ENCODE data around the gene WWOX. TPM values are rescaled to one million over a fixed set of nuclear protein-coding genes. Genes with fewer than 3 reads are reported as not detected.

Gene WWOX
- total and polyA plus RNA-seq, 10 donors: 5.9 to 90.3 (median 26.4) TPM

DNA sequence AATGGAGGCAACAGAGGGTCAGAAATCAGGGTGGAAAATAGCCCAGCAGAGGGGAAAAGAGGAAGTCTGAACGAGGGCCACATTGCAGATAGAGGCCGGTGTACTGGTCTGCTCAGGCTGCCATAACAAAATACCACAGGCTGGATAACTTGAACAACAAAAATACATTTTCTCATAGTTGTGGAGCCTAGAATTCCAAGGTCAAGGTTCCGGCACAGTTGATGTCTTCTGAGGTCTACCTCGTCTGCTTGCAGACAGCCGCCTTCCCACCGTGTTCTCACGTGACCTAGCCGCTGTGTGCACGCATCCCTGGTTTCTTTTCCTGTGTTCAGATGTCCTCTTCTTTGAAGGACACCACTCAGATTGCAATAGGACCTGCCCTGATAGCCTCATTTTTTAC is 249.4 kb downstream of the WWOX start:
- WGBS, 5 donors: 80 to 94% (median 89%) methylated on average over 9 of the region's 9 CpGs
- H3K36me3 ChIP-seq: no peaks in the 10 kb centered on the region
- TF ChIP-seq POLR2A (IDR thresholded peaks at IDR 0.05) (no peak), POLR2AphosphoS5 (IDR thresholded peaks at IDR 0.05) (no peak)
- TF ChIP-seq, protein P1, sequence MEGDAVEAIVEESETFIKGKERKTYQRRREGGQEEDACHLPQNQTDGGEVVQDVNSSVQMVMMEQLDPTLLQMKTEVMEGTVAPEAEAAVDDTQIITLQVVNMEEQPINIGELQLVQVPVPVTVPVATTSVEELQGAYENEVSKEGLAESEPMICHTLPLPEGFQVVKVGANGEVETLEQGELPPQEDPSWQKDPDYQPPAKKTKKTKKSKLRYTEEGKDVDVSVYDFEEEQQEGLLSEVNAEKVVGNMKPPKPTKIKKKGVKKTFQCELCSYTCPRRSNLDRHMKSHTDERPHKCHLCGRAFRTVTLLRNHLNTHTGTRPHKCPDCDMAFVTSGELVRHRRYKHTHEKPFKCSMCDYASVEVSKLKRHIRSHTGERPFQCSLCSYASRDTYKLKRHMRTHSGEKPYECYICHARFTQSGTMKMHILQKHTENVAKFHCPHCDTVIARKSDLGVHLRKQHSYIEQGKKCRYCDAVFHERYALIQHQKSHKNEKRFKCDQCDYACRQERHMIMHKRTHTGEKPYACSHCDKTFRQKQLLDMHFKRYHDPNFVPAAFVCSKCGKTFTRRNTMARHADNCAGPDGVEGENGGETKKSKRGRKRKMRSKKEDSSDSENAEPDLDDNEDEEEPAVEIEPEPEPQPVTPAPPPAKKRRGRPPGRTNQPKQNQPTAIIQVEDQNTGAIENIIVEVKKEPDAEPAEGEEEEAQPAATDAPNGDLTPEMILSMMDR (IDR thresholded peaks at IDR 0.05 in 8 of 11, conservative IDR thresholded peaks at IDR 0.05 in 3 of 11): no peak
- H3K27me3 ChIP-seq (replicated peaks in 1 of 7): no peaks in the 10 kb centered on the region
- no peaks in the 10 kb centered on the region for H3K4me1 ChIP-seq
- intact Hi-C loops (cut with DNase I; ENCODE audit: low total_unique reads): no loop called here
- no peak overlapping the region for H3K27ac ChIP-seq
- no peak overlapping the region for H3K4me3 ChIP-seq
- no peaks in the 10 kb centered on the region for H3K9me3 ChIP-seq
- no peak for DNase-seq

DNA sequence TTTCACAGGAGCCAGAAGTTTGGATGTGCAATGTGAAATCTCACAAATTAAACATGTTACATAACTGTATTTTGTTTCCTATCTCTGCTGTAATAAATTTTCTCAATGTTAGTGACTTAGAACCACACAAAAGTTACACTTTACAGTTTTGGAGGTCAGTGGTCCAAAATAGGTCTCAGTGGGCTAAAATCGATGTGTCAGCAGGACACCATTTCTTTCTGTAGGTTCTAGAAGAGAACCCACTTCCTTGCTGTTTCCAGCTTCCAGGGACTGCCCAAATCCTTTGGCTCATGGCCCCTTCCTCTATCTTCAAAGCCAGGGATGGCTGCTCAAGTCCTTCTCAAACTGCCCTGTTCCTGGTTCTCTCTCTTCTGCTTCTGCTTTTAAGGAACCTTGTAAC is 252.7 kb downstream of the WWOX start:
- Histone ChIP-seq H3K27ac (no peak overlapping the region), H3K4me1 (no peaks in the 10 kb centered on the region), H3K27me3 (replicated peaks in 1 of 7) (no peaks in the 10 kb centered on the region), H3K36me3 (no peaks in the 10 kb centered on the region), H3K9me3 (no peaks in the 10 kb centered on the region), H3K4me3 (no peak overlapping the region)
- TF ChIP-seq, protein P1 (IDR thresholded peaks at IDR 0.05 in 8 of 11, conservative IDR thresholded peaks at IDR 0.05 in 3 of 11): no peak
- TF ChIP-seq POLR2A (IDR thresholded peaks at IDR 0.05): no peak
- no peak for TF ChIP-seq POLR2AphosphoS5 (IDR thresholded peaks at IDR 0.05)
- intact Hi-C loops (cut with DNase I; ENCODE audit: low total_unique reads): no loop called here
- DNase-seq: no peak
- WGBS, 5 donors: 80 to 93% (median 85%) methylated on average over 1 of the region's 1 CpG

DNA sequence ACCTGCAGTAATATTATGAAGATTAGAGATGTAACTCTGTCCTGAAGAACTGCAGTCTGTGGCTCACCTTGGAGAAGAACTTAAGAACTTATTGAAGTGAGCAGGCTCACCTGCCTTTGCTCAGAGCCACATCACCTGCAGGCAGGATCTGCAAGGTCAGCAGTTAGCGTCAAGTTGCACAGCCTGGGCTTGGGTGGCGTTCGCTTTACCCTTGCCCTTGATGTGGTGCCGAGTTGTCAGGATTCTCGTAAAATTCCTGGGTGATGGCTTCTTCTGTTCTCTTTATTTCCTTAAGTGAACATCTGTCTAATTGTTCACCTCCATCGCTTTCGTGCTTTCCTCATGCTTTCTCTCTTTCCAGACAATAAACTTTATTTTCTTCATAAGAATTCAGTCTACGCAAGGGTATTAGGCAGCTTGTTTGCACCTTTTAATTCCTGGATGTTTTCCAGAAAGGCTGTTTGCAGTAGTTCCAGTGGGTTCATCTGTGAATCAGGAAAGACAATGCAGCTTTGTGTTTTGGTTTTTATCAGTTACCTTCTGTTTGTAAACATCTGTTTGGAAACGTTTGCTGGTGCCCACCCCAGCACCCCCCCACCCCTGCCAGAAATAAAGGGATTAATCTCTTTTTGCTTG is 254.3 kb downstream of the WWOX start:
- H3K27me3 ChIP-seq (replicated peaks in 1 of 7): no peaks in the 10 kb centered on the region
- H3K36me3 ChIP-seq: no peaks in the 10 kb centered on the region
- H3K4me1 ChIP-seq: no peaks in the 10 kb centered on the region
- 80 to 90% (median 80%) methylated on average over 9 of the region's 9 CpGs for WGBS, 5 donors
- TF ChIP-seq POLR2A (IDR thresholded peaks at IDR 0.05) (no peak), POLR2AphosphoS5 (IDR thresholded peaks at IDR 0.05) (no peak)
- TF ChIP-seq, protein P1 (IDR thresholded peaks at IDR 0.05 in 8 of 11, conservative IDR thresholded peaks at IDR 0.05 in 3 of 11): no peak
- intact Hi-C loops (cut with DNase I; ENCODE audit: low total_unique reads): no loop called here
- H3K4me3 ChIP-seq: no peak overlapping the region
- DNase-seq: no peak
- no peak overlapping the region for H3K27ac ChIP-seq
- H3K9me3 ChIP-seq: no peaks in the 10 kb centered on the region

DNA sequence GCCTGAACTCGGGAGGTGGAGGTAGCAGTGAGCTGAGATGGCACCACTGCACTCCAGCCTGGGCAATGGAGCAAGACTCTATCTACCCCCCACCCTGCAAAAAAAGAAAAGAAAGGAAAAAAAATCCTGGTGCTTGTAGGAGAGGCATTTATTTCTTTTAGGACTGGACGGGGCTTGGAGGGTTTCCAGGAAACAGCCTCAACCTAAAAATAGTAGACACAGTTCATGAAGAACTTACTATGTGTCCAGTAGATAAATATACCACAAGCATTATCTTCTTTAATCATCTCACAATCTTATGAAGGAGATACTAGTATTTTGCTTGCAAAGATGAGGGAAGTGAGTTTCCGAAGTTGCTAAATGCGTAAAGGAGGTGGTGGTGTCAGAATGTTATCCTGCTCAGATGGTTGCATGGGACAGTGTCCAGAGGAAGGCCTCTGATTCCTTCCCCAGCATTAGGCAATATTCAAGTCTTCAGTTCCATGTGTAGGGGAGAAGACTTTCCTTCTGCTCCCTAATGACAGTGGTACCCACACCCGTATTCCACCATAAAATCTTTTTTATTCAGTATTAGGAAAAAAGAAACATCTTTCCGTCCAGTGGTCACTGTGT is 263.2 kb downstream of the WWOX start:
- H3K36me3 ChIP-seq: no peaks in the 10 kb centered on the region
- intact Hi-C loops (cut with DNase I; ENCODE audit: low total_unique reads): no loop called here
- 69 to 79% (median 76%) methylated on average over 6 of the region's 6 CpGs for WGBS, 5 donors
- no peaks in the 10 kb centered on the region for H3K27me3 ChIP-seq (replicated peaks in 1 of 7)
- no peak overlapping the region for H3K4me3 ChIP-seq
- no peaks in the 10 kb centered on the region for H3K4me1 ChIP-seq
- TF ChIP-seq POLR2AphosphoS5 (IDR thresholded peaks at IDR 0.05) (no peak), POLR2A (IDR thresholded peaks at IDR 0.05) (no peak)
- TF ChIP-seq, protein P1 (IDR thresholded peaks at IDR 0.05 in 8 of 11, conservative IDR thresholded peaks at IDR 0.05 in 3 of 11): no peak
- no peaks in the 10 kb centered on the region for H3K9me3 ChIP-seq
- DNase-seq: no peak
- H3K27ac ChIP-seq: no peak overlapping the region
